ENCODE data around the gene TGFBR2.
"Not testable (repeated sequence)": the region's sequence is repeated elsewhere in the genome, so short reads cannot be mapped to it uniquely, and the experiment has no call there.

The TGFBR2 gene

DNA sequence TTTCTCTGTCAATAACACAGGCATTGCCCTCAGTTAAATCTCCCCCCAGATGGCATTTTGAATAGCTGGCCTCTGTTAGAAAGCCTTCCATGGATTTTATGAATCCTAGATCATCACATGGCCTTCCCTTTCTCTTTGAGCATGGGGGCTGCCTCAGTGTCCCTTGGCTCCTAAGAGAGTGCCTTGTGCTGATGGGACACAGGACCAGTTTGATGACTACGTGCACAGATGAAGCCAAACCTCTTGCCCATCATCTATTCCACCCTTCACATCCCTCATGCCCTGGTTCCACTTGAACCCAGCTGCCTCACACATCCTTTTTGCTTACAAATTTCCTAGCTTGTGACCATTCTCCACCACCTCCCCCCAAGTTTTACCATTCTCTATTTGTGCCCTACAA lies 12.9 kb downstream of the TGFBR2 start:
- no peak for DNase-seq (ENCODE audit: low read depth, low spot score)

DNA sequence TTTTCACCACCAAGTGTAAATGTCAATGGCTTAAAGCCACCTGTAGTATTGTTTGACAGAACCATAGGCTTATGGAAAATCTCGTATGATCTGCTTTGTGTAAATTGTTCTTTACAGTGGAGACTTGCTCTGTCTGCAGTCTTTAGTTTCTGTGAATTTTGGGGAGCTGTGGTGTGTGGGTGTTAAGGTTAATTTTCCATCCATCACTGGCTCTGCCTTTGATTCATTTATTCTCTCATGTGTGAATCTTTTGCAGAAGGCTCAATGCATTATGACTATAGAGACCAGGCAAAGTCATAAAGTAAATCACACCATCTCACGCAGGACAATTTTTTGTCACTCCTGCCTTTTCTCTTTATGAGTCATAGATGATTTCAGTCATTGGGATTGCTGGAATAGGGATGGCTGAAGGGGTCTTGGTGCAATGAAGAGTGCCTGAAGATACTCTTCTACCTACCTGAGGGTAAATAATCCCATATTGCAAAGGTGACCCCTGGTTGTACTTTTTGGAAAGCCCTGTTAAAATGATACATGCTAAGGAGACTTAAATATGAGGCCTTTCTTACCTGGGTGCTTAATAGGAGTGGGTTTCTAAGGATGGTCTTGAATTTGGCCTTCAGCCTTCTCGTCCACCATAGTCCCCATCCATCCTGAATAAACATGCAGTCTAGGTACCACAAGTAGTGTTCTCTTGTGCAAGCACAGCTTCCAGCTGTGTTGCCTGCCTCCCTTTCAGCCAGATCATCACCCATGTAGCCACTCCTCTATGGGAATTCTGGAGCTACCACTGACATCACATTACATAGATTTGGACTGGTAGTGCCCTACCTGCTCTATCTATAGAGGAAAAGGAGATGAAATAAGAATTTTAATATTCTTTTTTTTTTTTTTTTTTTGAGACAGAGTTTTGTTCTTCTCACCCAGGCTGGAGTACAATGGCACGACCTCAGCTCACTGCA lies 14.3 kb downstream of the TGFBR2 start:
- DNase-seq (ENCODE audit: low read depth, low spot score), result no peak

DNA sequence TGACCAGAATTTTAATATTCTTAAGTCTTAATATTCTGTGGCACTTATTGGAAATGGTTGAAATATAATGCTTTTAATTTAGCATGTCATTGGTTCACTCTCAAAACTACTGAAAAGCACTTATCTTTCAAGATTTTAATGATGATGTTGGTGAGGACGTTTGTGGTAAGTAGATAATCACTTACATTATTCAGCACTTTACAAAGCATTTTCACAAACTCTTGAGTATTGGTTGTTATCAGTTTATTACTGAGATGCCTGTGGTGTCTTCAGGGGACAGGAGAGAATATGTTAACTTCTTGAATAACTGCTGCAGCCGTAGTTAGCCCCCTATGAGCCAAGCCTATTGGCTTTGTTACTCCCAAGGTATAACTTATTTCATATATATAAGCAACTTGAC lies 15.2 kb downstream of the TGFBR2 start:
- no peak for DNase-seq (ENCODE audit: low read depth, low spot score)

DNA sequence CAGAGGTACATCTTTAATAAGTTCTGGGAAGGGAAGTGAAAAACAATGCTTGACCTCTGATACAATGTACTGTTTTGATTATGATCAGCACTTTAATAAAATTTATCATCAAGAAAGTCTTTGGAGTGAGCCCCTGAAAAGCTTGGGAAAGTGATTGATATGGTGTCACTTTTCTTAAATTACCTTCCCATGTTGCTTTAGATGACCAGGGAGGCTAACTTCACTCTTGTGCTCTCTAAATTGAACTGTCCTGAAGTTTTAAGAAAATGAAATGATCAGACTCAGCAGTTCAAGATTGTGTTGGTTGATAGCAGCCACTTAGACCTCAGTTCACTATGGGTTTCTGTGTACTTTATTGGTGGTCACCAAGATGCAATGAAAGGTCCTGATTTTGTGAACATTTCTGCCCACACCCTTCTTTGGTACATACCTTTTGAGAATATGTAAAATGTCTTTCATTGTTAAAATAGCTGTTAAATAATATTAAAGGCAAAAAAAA lies 15.7 kb downstream of the TGFBR2 start:
- DNase-seq (ENCODE audit: low read depth, low spot score), result no peak

DNA sequence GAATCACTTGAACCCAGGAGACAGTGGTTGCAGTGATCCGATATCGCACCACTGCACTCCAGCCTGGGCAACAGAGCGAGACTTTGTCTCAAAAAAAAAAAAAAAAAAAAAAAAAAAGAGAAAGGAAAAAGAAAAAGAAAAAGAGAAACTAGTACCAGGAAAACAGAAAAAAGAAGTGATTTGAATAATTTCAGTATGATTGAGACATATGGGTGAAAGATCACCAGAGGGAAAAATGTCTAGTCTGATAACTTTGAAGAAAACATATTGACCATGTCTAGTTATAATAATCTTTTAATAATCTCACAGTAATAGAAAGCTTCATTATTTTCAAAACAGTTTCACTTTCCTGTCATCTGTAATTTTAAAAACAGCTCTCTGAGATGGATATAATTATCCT lies 16.4 kb downstream of the TGFBR2 start:
- no peak for DNase-seq (ENCODE audit: low read depth, low spot score)

DNA sequence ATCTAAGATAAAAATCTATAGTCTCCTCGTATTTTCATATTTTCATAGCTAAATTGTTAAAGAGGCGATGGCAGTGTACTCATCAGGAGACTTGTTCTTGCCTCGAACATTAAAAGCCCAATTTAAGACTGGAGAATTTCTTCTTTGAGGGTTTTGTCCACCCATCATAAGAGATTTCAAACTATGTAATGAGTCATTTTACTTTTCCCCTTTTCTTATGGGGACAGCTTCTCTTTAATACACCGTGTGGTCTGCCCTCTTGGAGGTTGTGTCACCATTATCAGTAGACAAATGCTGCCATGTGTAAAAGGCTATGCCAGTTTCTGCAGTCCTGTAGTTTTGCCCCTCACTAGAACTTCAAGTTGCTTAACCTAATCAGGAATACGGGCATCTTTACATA lies 16.9 kb downstream of the TGFBR2 start:
- DNase-seq (ENCODE audit: low read depth, low spot score), result no peak

DNA sequence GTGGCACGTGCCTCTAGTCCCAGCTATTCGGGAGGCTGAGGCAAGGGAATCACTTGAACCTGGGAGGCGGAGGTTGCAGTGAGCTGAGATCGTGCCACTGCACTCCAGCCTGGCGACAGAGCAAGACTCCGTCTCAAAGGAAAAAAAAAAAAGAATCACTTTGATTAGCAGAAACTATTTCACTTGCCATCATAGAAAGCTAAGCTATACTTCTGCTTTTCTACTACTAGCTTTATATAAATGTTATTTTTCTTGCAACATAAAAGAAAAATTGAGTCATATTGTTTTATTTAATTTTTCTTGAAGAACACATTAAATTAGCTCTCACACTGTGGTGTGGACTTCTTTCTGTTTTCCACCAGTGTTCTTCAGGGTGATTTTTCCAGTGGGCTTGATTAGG lies 18.1 kb downstream of the TGFBR2 start:
- DNase-seq (ENCODE audit: low read depth, low spot score), result not testable (repeated sequence)

DNA sequence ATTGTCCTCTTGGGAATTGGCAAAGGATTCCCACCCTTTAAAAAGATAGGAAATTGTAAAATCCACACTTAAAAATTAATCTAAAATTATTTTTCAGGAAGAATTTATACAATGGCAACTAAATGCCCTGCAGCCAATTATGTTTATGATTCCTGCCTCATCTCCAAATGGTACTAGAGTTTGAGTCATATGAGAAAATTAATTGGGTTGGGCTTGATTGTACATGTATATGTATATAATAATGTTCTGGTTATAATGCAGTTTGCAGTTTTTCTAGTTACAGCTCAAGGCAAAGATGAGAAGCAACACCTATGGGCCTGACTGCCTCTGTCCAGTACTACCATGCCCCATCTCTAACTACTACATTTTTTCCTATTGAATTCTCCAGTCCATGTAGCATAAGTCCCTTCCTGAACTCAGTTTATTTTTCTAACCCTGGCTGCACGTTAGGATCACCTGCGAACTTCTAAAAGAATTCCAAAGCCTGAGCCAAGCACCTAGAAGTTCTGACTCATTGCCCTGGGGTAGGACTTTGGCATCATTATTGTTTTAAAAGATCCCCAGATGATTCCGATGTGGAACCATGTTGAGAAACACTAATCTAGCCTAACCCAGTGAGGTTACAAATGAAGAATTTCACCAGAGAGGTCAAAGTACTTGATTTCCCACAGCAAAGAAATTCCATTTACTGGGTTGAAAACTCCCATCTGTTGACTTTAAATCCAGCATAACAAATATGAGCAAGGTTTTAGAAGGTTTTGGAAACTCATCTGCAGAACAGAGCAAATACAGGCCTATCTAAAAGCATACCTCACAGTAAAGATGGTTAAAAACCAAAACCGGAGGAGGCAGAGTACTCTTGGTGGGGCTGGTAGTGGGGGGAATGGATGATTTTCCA lies 19.4 kb downstream of the TGFBR2 start:
- peak; percentile 61 for DNase-seq (ENCODE audit: low read depth, low spot score)

DNA sequence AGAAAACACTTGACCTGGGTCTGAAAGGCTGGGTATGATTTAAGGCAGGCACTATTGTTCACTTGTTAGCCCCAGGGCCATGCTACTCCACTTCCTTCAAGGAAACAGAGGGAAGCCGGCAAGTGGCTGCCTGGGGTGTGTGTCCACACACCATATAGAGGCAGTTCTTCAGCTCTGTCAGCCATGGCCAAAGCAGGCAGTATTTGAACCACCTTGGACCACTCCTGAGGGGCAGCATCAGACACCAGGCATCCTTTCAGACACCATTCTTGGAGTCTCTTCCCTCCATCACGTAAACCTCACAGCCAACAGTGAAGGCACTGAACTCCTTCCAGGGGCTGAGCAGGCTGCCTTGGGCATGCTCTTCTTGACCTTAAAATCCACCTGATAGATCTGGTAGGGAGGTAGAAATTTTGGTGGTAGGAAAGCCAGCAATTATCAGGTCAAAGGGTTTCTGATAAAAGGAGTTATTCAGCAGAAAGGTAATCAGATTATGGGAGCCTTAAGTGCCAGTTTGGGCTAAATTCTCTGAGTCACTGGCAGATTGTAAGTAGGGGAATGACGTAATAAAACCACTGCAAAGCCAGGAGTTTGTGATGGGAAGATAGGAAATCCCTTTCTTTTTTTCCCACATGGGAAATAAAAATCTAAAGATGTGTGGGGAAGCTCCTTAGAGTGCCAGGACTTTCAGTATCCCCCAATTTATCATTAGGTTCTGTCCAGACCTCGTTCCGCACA lies 20.2 kb downstream of the TGFBR2 start:
- DNase-seq (ENCODE audit: low read depth, low spot score), result no peak

DNA sequence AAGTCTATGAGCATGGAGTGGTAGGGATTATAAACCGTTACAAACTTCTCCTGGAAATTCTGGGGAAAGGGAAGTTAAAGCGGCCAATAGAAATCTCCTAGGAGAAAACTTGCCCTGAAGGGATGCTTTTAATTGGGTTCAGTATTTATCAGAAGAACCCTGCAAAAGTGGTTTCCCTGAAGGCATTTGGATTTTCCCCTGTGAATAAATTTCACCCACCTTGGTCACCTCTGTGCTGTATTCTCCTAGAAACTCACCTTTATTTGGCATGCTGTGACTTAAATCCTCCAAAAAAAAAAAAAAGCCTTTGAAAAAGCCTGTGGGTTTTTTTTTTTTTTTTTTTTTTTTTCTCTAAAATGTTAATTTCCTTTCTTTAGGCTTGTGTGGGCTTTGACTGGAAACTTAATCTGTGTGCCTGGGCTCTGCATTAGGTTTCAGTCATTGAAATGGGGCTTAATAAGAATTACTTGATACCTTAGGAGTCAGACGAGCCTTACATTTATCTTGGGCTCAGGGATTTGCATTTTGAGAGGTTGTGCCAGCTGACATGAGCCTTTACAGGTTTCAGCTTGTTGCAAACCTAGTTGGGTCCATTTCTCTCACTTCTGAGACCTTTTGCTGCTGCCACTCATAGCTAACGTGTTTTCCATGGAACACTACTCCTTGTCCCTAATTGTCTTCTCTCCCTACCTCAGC lies 22.0 kb downstream of the TGFBR2 start:
- DNase-seq (ENCODE audit: low read depth, low spot score), result no peak

DNA sequence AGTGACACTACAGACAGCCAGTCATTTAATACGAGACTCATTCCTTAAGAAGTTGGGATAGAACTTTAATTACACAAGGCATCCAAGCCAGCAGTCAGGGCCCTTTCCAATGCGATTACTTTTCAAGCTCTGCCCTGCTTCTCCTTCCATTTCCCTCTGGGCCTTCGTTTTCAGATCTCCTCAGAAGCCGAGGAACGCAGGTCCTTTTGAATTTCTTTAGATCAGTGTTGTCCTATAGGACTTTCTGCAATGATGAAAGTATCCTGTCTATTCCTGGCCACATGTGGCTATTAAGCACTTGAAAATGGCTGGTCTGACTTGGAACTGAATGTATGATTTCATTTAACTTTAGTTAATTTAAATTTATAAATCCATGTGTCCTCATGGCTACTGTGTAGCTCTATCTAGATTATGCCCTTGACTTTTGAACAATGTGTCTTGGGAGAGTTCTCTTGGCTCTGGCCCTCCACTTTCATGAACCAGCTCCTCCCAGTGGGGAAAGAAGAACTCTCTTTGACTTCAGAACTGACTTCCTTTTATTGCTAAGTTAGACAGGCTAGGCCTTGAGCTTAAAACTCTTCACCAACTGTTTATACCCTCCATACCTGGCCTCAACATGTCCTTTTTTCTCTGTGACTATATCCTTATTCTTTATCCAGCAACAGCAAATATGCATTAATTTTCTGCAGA lies 22.6 kb downstream of the TGFBR2 start:
- no peak for DNase-seq (ENCODE audit: low read depth, low spot score)

DNA sequence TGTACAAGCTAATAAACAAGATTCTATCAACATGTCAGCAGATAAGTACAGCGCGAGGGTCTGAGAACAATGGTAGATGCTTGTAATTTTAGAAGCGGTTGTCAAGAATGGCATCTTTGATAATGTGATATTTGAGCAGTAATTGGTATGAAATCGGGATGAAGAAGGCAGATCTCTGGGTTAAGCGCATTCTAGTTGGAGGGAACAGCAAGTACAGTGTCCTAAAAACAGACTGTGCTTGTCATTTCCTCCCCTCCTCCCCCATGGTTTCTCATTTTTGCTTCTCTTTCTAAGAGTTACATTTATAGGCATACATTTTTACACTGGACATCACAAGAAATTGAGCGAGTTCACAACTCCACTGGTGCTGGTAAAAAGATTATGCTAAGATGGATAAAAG lies 23.3 kb downstream of the TGFBR2 start:
- no peak for DNase-seq (ENCODE audit: low read depth, low spot score)

DNA sequence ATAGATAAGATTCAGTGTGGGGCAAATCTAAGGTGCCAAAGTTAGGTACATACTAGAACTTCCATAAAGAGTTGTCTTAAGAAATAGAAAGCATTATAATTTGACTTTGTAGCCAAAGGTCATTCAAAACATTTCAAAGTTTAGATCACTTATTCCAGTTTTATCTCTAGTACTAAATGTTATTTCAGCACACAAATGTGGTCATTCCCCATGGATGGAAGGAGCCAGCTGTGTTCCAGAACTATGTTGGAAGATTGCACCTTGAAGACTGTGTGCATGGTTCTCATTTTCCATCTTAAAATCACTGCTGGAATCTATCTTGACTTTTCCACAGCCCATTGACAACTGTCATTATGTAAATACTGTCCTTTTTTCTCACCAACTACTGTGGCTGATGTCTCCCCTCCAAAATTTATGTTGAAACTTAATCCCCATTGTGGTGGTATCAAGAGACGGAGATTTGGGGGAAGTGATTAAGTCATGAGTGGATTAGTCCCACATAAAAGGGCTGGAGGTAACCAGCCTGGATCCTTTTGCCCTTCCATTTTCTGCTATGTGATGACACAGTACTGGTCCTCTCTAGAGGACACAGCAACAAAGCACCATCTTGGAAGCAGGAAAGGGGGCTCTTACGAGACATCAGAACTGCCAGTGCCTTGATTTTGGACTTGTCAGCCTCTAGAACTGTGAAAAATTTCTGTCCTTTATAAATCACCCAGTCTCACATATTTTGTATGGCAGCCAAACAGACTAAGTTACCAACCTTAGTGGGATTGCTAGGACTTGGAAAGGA lies 24.0 kb downstream of the TGFBR2 start:
- DNase-seq (ENCODE audit: low read depth, low spot score), result no peak

DNA sequence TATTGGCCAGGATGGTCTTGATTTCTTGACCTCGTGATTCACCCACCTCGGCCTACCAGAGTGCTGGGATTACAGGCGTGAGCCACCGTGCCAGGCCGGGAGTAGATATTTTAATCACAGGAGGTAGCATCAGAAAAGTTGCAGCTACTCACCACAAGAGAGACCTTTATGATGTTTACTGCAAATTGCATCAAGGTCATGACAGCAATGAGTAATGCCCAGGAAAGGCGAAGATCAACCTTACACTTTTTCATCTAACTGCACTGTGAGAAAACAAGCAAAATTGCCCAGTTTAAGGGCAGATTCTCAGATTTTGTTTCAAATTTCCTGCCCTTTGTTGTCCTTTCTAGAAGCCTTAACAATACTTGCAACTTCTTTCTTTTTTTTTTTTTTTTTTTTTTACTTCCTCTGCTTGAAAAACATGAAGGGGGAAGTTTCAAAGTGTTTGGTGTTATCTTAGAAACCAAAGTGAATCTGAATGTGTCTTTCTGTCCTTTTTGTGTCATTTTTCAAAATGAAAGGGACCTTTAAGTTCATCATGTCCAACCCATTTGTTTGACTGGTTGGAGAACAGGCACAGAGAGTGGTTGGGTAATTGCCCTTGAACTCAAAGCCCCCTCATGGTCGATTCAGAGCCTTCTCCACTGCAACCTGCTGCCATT lies 25.0 kb downstream of the TGFBR2 start:
- DNase-seq (ENCODE audit: low read depth, low spot score), result no peak

DNA sequence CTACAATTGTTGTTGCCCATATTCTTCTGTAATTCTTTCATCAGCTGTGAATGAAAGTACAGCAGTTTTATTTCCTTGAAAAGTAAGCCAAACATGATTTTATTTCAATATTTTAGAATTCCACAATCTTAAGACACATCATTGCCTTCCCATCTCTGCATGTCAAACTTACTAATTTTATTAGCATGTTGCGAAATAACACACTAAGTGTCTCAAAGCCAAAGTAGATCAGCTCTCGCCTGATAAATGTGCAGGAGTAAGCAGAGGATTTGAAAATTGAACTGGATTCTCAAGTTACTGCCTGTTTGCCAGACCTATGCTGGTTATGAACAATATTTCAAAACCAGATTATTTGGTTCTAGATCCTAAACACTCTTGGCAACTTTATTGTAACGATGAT lies 25.7 kb downstream of the TGFBR2 start:
- no peak for DNase-seq (ENCODE audit: low read depth, low spot score)

DNA sequence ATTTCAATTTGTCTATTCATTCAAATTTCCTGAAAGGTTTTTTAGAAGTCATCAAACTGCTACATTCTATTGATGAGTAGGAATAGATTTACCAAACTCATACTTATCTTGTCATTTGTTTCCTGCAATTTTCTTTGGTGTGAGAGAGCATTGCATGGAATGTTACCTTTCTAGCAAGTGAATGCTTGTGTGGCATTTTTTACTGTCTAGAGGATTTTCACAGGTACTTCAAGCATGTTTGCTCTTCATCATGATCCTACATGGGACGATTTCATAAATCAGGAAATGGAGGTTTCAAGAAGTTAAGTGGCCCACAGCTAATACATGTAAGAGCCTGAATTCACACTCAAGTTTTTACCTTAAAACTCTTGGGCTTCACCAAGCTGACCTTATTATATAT lies 26.1 kb downstream of the TGFBR2 start:
- DNase-seq (ENCODE audit: low read depth, low spot score), result no peak

DNA sequence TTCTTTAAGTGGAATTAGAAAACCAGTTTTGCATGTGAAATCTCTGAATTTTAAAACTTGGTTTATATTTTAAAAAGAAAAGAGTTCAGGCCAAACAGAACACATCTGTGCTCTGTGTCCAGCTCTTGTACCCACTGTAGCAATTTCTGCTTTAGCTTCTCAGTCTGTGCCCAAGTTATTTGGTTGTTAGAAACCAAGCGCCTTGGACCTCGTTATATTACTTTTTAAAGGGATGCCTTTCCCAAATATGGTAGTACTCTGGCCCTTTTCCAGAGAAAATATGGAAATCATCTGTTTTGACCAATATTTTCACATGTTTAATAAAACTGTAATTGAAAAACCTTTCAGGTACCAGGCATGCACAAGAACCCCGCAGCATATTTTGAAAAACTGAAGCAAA lies 27.3 kb downstream of the TGFBR2 start:
- no peak for DNase-seq (ENCODE audit: low read depth, low spot score)

DNA sequence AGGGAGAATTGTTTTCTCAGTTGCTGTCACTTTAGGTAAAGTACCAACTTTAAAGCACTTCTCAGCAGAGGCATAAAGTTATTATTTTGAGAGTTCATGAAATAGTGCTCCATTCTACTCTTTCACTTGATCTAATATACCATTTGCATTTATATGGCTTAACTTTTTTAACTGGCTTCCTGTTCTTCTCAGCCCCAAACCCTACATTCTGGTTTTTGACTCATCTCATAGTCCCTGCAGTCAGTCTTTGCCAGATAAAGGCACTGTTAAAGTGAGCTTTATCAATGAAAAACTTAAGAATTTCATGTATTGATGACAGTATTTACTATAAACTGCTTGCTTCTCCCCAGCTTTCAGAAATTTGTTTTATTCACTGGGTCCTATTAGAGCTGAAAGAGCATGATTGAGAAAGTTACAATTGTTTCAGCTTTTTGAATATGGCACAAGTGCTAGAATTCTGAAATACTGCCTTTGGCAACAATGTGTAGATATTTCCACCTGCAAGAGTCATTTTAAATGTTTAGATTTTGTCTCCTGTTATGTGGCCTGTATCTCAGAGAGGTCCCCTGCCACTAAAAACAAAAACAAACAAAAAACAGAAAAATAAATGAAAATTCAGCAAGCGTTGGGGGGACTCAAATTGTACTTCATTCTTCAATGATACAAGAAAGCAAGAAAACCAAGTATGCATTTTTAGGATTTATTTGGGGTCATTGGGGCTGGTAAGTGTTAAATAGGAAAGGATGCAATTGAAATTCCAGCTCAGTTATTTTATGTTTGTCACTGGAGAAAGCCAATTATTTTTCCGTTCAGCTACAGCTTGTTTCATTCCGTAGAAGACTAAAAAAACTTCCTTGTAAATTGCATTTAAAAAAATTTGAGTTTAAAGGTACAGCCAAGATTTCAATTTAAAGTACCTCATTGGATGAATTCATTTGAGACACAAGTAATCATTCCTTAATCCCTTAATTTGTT lies 28.6 kb downstream of the TGFBR2 start:
- DNase-seq (ENCODE audit: low read depth, low spot score), result no peak
